SIG-M5 (cell line): ENCODE data around the gene ZDHHC13.

Experiments used
- DNase-seq: peaks from one replicate; lab custom pipeline; 2025; lab: John Stamatoyannopoulos, UW

Gene ZDHHC13, protein sequence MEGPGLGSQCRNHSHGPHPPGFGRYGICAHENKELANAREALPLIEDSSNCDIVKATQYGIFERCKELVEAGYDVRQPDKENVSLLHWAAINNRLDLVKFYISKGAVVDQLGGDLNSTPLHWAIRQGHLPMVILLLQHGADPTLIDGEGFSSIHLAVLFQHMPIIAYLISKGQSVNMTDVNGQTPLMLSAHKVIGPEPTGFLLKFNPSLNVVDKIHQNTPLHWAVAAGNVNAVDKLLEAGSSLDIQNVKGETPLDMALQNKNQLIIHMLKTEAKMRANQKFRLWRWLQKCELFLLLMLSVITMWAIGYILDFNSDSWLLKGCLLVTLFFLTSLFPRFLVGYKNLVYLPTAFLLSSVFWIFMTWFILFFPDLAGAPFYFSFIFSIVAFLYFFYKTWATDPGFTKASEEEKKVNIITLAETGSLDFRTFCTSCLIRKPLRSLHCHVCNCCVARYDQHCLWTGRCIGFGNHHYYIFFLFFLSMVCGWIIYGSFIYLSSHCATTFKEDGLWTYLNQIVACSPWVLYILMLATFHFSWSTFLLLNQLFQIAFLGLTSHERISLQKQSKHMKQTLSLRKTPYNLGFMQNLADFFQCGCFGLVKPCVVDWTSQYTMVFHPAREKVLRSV

DNA sequence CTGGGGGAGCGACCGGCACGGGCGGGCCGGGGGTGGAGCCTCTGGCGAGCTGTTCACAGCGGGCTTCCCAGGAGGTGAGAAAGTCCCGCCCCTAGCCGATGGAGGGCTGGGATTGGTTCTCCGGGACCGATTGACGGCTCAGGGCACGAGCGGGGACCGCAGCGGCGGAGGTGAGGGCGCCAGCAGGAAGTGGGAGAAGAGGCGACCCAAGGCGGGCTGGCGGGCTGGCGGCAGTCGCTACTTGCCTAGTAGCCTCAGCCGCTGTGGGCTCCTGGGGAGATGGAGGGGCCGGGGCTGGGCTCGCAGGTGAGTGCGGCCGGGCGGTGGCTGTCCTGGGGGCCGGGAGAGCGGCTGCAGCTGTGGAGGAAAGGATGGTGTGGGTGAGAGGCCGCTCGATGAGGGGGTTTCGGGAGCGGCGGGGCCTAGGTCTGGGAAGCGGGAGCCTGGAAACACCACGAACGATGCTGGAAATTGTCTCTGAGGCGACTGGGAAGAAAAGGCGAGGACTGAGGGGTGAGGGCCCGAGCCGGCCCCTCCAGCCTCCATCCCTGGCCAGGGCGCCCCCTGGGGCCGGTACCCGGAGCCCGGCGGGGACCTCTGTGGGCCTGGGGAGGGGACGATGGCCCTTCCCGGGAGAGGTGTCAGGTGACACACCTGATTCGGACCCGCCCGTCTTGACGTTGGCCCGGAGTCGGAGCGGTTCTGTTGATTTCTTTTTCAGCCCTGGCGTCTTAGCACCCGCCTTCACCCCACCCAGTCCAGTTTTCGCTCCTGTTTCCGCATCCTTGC lies at the start of gene ZDHHC13:
ZDHHC13 (plus strand) TSS at position 198 of the 789 bp plus-strand sequence; CDS start at position 280, 82 bp downstream.
- peak; percentile 20 for DNase-seq

DNA sequence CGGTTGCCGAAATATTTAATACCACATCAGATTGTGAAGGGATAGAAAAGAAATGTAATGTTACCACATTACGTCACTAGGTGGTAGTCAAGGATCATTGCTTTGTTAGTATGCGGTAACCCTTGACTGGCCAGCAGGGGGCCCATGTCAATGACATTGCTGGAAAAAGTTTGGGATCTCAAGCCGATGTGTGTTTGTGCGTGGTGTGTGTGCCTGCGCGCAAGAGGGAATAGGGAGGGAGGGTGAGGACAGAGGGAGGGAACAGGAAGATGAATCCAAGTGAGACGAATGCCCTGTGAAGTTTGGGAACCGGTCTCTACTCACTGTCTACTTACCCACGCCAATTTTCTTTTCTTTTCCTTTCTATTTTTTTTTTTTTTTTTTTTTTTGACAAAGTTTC lies 45.7 kb upstream of the ZDHHC13 start:
- DNase-seq = peak; percentile 23

DNA sequence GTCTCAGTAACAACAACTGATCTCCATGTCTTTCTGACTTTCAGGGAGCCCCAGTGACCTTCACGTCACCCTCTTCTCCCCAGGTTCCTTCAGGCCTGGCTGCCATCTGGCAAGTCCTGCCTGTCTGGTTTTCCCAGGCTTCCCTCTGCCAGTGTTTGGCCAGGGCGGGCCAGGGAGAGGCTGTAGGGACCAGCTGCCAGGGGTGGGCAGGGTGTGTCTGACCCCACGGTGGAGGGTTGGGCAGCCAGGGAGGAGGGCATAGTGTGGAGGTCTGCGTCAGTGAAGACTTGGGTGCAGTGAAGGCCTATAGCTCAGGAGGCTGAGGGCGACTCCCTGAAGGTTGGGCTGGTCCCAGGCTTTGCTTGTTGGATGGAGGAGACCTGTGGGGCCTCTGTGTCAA lies 44.5 kb upstream of the ZDHHC13 start:
- no peak for DNase-seq

DNA sequence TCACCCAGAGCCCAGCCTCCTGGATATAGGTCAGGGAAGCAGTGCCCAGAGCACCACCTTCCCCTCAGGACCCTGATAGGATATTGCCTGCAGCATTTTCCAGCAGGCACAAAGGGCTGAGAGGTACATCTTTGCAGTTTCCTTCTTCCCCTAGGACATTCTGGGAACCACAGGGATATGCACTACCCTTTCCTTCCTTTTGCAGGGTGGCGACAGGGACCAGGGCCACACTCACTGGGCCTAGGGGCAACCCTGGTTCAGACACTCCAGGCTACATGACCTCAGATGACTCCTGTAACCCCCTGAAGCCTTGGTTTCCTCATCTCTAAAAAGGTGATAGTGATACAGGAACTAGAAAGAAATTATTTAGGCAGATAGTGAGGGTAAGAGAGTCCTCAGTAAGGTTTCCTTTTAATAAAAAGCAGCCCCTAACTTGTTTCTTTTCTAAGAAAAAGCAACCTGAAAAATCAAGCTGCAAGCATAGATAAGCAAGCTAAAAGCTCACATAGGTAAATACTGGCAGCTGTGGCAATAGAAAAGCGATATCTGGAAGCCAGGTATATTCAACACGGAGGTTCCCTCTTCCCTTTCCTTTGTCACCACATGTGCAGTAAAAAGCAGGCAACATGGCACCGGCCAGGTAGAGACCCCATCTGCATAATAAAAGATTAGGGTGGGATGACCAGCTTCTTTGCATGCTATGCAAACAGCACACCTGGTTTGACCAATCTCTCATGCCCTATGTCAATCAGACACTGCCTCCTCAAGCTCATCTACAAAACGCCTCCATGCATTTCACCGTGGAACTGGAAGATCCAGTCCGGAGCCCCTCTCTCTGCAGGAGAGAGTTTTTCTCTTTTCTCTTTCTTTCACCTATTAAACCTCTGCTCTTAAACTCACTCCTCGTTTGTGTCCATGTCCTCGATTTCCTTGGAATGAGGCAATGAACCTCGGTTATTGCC lies 43.2 kb upstream of the ZDHHC13 start:
- no peak for DNase-seq

DNA sequence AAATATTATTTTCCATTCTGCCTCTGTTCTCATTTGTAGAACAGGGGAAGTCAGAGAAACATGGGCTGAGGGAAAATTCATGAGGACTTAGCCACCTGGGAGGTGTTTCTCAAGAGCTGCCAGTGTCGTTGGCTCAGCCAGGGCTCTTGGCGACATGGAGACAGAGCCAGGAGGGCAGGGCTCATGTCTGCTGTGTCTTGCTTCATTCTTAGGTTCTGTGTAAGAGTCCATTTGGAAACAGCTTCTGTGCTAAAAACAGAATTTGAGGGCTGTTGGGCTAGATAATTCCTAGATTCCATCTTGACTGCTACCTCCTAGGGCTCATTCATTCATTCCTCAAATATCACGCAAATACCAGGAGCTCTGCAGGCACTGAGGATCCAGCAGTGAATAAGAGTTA lies 41.3 kb upstream of the ZDHHC13 start:
- no peak for DNase-seq

DNA sequence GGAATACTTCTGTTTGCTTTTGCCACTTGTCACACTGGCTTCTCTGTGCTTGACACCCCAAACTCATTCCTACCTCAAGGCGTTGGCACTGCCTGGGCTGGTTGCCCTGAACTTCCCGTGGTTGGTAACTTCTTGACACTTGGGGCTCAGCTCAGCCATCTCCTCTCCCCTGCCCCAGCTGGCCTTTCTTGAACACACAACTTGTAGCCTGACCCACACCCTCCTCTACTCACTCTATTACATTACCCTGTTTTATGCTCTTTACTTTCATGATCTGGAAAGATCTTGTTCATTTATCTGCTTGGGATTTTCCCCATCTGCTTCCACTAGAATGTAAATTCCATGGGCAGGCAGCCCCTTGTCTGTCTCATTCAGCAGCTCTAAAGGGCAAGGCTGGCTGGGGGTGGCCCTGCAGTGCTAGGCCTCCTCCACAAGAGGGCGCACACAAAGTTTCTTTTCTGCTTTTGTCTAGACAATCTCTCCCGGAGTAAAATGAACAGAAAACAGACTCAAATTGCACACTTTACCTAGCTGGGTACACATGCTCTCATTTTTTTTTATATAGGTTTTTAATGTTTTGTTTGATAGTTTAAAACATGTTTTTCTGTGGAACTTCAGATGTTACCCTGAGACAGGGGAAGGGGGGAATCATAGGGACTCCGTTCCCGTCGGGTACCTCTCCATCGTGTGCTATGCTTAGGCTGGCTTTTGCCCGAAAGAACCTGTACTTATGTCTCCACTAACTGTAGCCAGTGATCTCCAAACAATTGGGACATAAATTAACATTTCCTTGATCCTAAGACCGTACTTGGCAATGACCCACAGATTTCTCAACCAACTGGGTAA lies 40.0 kb upstream of the ZDHHC13 start:
- DNase-seq = no peak

DNA sequence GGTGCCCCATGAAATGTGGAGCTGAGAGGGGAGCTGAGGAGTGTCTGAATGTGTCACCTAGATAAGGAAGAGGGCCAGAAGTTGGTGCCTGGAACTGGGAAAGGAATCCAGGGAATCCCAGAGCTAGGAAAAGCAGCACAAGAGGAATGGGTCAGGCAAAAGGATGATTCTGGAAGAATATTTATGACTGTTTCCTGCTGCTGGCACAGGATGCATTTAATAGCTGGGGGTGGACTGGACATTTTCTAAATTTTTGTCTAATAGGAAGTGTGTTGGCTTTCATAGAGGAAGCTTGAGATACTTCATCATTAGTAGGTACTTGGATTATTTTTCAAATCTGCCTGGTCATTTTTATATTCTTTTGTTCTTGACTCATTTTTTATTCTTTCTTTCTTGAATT lies 39.0 kb upstream of the ZDHHC13 start:
- no peak for DNase-seq

DNA sequence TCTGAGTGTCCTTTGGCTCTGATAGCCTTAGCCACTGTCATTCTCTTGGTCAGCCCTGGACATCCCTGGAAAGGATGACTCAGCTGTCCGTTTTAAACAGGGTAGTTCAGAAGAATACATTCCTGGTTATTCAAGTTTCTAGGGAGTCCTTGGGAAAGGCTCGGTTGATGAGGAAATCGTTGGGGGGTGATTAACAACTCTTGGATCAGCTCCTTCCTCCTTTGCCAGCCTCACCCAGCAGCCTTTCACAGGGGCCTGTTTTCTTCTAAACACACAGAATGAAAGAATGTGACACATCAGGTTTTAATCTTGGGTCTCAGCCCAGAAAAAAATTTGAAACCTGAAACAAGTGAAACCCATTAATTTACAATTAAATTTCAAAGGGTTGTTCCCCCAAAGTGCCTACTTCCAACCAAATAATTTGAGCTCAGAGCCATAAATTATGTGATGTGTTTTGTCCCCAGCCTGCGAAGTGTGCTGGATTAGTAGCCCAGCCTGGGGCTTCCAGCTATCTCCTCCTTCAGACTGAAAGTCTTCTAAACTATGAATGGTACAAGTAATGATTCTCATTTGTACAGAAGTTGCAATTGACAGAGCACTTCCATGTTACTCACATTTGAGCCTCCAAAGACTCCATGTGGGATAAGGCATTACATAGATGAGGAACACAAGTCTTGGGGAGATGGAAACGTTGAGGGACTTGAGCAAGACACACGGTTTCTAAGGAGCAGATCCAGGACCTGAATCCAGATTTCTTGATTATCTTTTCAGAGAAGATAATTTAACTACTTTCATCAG lies 37.1 kb upstream of the ZDHHC13 start:
- DNase-seq = no peak

DNA sequence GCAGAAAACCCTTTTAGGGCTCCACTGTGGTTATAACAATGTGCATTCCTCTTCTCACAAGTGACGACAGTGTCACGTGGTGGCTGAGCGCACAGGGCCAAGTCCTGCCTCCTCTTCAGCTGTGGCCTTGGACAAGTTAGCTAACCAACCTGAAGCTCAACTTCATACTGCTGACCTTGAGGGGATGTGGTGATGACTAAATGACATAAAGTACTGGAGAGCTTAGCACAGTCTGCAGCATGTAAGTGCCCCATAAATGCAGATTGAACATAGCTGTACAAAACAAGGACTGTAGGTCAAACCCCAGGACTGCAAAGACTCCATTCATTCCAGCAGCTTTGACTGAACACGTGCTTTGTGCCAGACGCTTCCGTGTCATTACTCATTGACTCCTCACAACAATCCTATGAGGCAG lies 36.4 kb upstream of the ZDHHC13 start:
- no peak for DNase-seq

DNA sequence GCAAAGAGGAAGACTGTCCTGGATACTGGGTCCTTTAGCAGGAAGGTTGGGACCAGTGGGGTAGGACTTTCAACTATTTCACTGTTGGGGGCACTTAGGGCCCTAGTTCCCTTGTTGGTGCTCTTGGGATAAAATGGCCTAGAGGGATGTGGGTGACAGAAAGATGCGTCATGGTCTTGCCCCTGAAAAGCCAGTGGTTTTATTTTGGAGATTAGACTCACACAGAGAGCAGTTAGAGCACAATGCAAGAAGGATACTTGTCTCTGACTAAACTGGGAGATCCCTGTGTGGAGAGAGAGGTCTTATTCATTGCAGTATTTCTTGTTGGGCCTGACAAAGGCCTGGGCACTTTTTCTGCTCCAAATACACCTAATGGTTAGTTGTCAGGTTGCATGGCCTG lies 33.8 kb upstream of the ZDHHC13 start:
- no peak for DNase-seq

DNA sequence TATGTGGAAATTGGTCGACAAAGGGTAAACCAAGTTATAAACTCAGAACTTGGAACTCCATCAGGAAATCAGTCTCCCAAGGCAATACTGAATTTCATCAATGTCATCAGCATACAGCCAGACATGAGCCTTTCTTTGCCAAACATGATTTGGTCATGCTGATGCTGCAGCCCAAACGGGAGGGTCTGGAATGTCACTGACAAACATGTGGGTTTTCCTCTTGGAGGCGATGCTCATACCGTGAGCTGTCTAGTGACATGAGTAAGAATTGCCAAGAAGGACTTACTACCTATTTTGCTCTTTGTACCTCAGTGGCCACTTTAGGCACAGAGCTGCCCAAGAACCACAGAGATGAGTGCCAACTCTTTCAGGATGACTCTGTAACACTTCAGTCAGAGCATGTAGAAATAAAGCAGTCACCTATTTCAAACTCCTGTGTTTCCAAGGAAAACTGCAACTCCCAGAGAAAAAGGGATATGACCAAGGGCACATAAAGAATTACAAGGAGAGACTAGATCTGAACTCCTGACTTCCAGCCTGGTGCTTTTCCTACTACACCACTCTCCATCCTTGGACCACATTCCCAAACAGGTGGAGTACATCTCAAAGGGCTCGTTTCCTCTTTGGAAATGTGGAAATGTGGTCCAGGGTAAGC lies 32.2 kb upstream of the ZDHHC13 start:
- DNase-seq = no peak

DNA sequence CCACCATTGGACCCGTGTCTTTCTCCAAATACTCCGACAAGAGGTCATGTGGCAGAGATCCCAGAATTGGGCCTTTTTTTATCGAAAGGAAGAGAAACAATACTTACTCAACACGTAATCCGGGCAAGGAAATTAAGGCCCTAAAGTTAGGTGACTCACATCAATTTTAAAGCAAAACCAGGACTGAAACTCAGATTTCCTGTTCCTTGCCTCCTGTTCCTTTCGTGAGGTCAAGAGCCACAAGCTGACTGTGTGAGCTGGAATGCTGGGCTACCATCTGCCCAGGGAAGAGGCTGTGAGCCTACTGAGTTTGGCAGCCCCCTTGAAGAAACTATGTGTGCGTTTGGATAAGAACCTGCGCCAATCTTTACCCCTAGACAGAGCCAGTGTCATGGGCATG lies 29.3 kb upstream of the ZDHHC13 start:
- DNase-seq = no peak

DNA sequence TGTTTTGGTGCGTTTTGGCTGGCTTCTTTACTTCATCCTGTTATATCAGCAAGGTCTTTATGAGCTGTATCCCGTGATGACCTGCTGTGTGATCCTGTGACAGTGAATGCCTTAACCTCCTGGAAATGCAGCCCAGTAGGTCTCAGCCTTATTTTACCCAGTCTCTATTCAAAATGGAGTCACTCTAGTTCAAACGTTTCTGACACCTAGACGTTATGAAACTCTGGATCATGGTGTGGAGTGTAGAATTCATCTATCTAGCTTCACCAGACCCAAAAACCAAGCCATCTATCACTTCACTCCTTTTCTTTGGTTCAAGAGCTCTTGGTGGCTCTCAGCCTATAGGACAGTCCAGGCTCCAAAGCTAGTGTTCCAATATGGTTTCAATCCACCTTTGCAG lies 28.2 kb upstream of the ZDHHC13 start:
- DNase-seq = no peak

DNA sequence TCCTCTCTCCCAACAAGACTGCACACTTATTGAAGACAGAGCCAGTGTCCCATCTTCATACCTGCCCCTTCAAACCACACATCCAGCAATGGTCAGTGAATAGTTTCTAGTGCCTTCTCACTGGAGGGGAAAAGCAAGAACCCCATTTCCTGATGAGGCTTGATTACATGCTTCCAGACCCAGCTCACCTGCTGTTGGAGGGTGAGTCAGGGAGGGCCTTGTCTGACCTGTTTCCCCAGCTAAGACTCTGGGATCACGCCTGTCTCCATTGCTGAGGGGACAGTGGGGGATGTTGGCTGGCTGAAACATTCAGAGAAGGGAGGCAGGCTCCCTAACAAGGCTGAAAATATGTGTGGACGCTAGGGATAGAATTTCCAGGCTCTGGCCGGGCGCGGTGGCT lies 27.5 kb upstream of the ZDHHC13 start:
- no peak for DNase-seq

DNA sequence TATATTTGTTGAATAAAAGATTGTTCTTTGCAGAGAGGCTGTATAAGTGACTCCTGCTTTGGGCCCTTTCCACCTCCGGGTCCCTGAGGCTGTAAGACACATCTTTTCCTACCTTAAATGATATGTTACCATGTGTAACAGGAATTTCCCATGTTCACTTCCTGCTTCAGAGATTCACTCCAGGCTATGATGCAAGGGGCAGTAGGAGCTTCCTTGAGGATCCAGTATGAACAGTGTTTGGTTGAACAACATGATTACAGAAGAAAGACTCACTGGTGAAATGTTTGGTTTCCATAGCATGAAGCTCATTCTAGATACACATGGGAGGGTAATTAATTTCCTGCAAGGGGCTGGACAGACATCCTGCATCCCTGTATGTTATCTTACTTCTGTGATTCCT lies 25.6 kb upstream of the ZDHHC13 start:
- DNase-seq = no peak

DNA sequence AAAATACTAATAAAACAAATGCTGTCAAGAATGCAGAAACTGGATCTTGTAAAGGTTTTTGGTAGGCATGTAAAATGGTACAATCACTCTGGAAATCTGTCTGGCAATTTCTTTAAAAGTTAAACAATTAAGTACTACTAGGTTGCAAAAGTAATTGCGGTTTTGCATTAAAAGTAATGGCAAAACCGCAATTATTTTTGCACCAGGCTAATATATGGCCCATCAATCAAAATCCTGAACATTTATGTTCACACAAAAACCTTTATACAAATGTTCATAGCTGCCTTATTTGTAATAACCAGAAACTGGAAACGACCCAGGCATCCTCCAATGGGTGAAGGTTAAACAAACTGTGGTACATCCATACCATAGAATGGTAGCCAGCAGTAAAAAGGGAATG lies 24.6 kb upstream of the ZDHHC13 start:
- no peak for DNase-seq

DNA sequence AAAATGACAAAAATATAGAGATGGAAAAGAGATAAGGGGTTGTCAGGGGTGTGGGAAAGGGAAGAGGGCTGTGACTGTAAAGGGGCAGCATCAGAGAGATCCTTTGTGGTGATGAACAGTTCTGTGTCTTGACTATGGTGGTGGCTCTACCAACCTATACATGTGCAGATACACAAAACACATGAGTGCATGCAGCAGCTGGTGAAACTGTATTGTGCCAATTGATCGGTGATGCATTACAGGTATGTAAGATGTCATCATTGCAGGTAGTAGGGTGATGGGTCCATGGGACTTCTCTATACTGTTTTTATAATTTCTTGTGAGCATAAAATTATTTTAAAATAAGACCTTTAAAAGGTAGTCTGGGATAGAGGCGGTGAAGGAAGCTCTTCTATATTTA lies 24.1 kb upstream of the ZDHHC13 start:
- no peak for DNase-seq

DNA sequence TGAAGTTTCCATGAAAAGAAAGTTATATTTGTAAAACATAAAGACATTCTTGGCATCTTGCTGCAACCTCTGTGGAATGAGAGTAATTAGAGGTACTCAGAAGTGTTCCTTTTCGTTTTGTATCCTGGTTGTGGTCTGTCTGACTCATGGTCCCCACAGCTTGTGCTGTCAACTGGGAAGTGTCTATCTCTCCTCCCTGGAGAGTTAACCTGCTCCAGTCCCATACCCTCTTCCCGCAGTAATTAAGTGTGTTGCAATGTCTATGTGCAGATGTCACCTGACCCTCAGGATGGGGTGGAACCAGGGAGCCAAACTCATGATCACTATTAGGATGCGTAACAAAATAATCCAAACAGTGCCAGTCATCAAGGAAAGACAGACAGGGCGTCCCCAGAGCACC lies 23.0 kb upstream of the ZDHHC13 start:
- DNase-seq = no peak

DNA sequence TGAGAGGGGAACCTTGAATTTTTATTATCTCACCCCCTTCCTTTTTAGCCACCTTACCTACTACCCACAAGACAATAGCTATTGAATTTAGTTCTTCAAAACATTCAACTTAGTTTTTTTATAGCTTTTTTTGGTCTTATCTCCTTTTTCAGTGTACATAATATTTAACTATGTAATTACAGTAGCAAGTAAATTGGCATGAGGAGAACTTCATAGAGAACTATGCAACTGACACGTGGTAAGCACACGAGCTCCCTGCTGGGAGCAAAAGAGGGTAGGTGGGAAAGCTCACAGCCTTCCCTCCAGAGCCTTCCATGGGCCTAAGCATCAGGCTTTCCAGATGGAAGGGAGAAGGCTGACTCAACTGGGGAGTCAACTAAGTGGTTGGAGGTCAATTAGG lies 22.1 kb upstream of the ZDHHC13 start:
- DNase-seq = no peak

DNA sequence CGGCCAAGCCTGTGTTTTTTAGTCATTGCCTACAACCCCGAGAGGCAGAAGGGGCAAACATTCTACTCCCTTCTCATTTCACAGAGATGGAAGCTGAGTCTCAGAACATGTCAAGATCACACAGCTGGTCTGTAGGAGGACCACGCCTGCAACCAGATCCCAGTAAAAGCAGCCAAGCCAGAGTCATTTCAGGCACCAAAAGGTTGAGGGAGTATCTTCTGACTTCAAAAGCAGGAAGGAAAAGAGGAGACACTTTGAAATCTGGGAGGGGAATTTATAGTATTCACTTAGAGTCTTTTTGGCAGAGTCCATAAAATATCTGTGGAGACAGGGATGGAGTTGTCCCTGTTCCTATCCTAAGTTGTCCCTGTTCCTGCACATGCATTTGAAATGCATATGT lies 17.9 kb upstream of the ZDHHC13 start:
- no peak for DNase-seq
